Hypothalamus (tissue), 51 donors: ENCODE results near the gene CEP70.
"Not testable (repeated sequence)": the region's sequence is repeated elsewhere in the genome, so short reads cannot be mapped to it uniquely, and the experiment has no call there.

Source experiments
- DNase-seq, 51 donors: peaks; one replicate each; lab custom pipeline; 2025; lab: John Stamatoyannopoulos, UW

The CEP70 gene

GRCh38 chr3:138594935-138595610 is 1.0 kb upstream of the CEP70 start:
- DNase-seq = no peak

DNA sequence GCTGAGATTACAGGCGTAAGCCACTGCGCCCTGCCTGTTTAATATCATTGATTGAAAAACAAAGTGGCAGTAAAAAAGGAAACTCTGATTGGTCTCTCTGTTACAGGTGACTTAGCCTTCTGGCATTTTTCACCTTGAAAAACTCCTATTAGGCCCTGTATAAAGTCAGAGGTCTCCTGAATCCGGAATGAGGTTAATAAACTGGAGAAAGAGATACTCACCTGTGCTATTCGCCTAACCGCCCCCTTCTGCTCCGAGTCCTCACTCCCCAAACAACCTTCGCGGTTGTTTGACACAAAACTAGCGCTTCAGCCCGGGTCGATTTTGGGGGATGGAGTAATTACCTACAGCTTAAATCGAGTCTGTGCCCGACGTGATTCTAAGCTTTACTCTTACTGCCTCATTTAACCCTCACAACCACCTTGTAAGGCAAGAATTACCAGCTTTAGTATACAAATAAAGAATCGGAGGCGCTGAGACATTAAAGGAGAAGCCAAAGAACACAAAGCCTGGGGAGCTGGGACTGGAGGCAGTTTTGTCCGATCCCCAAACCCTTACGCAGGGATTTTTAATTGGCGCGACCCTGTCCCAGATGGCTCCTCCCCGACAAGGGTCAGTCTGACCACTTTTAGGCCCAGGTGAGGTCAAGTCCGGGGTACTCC is 441 bp downstream of the CEP70 start:
- DNase-seq = no peak

DNA sequence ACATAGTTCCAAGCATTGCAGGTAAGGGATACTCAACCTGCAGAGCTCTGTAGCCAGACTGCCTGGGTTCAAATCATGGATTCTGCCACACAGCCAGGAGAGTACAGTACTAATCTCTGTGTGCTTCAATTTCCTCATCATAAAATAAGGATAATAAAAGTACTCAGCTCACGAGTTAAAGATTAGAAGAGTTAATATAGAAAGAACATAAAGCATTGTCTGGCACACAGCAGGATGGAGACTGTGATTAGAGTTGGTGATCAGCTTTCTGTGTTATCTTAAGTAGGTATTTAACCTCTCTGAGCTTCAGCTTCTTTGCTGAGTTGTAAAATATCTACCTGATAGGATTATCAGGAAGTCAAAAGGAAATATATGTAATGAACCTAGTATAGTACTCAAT is 2.7 kb downstream of the CEP70 start:
- no peak for DNase-seq

- DNase-seq = no peak
These were observed 5.6 kb downstream of the CEP70 start for GRCh38 chr3:138588445-138588844.

DNA sequence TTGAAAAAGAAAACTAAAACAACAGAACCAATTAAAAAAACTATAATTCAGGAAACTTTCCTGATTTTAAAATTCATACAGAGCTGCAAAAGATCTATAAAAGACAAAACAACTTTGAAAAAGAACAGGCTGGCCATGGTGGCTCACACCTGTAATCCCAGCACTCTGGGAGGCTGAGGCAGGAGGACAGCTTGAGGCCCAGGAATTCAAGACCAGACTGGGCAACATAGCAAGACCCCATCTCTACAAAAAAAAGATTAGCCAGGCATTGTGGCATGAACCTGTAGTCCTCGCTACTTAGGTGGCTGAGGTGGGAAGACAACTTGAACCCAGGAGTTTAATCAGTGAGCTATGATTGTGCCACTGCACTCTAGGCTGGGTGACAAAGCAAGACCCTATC is 6.7 kb downstream of the CEP70 start:
- no peak for DNase-seq

DNA sequence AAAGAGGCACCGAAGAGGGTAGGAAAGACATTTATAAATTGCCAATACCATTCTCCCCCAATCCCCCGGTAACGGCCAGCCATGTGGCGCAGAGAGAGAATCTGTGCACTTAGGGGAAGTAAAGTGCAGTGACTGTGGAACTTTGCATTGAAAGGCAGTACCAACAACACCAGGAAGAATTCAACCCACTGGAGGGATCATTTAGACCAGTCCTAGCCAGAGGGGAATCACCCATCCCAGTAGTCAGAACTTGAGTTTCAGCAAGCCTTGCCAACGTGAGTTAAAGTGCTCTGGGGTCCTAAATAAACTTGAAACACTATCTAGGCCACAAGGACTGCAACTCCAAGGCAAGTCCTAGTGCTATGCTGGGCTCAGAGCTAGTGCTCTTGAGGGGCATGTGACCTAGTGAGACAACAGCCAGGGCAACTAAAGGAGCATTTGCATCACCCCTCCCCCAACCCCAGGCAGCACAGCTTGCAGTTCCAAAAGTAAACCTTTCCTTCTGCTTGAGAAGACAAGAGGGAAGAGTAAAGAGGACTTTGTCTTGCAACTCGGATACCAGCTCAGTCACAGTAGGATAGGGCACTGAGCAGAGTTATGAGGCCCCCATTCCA is 15.0 kb downstream of the CEP70 start:
- no peak for DNase-seq

DNA sequence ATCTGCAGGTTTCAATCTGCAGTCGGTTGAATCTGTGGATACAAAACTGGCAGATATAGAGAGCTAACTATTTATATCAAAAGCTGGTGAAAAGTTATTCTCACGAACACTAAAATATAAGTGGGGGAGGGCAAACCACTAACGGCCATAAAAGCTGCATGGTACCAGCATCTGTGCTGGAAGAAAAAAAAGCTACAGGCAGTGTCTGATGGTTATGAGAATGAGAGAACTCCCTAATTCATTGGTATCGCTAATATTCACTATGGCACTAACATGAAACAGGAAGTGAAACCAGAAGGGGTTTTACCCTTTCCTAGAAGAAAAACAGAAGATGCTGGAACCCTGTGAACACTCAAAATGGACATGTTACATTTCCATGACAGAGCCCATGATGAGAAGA is 15.9 kb downstream of the CEP70 start:
- DNase-seq = no peak

DNA sequence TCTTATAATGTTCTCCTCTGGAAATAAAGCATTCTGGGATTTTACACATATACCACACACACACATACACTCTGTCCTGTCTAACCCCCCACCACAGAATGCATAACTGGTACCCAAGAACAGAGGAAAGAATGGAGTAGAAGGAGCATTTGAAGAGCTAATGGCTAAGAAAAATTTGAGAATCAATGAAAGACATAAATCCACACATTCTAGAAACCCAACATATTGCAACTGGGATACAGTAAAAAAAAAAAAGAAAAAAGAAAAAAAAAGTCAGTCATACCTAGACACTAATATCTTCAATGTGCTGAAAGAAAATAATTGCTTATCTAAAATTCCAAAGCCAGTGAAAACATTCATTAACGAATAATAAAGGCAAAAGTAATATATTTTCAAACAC is 20.9 kb downstream of the CEP70 start:
- DNase-seq = no peak

DNA sequence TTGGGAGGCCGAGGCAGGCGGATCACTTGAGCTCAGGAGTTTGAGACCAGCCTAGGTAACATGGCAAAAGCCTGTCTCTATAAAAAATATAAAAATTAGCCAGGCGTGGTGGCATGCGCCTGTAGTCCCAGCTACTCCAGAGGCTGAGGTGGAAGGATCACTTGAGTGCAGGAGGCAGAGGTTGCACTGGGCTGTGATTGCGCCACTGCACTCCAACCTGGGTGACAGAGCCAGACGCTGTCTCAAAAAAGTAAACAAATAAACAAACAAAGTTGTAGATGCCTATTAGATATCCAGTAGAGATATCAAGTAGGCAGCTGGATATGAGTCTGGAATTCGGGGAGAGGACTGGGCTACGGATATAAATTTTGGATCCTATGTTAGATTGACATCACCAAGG is 24.4 kb downstream of the CEP70 start:
- DNase-seq = not testable (repeated sequence)

DNA sequence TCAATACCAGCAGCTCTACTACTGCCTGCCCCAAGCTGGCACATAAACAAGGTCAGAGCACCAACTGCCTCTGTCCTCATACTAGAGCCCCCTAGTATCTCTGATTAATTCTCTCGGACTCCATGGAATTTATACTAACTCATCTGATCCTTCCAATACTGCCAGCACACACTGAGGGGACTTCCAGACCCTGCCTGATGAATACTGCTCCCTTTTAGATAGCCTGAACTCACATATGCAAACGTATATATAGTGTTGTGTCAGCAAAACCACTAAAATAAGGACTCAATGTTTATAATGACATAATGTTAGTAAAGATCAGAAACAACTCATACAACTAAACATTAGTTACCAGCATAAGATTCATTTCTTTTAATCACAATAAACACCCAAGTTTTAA is 25.0 kb downstream of the CEP70 start:
- DNase-seq = no peak

DNA sequence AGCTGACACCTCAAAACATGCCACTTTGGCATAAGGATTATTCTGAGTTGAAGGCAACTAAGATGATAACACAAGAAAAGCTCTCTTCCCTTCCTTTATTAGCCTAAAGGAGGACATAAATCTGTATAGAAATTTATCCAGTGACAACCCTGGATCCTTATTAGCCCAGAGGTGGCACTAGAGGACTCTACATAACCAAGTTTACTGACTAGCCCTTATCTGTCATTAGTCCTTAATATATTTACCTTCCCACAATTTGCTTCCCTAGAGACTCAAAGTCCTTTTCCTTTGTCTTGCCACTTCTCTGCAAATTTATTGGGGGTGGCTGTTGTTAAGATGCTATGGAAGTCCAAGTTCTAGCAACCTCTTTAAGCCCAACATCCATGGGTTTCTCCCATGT is 26.7 kb downstream of the CEP70 start:
- DNase-seq = no peak

GRCh38 chr3:138566293-138566692 is 27.8 kb downstream of the CEP70 start:
- not testable (repeated sequence) for DNase-seq

GRCh38 chr3:138562902-138563301 is 31.2 kb downstream of the CEP70 start:
- DNase-seq = not testable (repeated sequence)

DNA sequence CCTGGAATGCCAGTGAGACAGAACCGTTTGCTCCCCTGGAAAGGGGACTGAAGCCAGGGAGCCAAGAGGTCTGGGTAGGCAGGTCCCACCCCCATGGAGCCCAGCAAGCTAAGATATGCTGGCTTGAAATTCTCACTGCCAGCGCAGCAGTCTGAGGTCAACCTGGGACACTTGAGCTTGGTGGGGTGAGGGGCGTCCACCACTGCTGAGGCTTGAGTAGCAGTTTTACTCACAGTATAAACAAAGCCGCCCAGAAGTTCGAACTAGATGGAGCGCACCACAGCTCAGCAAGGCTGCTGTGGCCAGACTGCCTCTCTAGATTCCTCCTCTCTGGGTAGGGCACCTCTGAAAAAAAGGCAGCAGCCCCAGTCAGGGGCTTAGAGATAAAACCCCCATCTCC is 33.6 kb downstream of the CEP70 start:
- DNase-seq = no peak

DNA sequence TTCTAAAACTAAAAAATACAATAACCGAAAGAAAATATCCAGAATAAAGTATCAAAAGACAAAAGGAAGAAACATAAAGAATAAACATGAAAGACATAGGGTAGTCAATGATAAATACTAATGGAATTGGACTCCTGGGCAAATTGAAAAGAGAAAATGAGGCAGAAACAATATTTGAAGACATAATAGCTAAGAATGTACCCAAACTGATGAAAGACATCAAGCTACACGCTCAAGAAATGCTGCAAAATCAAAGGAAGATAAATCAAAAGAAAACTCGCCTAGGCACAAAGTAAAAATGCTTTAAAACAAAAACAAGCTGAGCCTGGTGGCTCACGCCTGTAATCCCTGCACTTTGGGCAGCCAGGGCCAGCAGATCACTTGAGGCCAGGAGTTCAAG is 34.9 kb downstream of the CEP70 start:
- no peak for DNase-seq

GRCh38 chr3:138554775-138555174 is 39.3 kb downstream of the CEP70 start:
- DNase-seq = not testable (repeated sequence)

DNA sequence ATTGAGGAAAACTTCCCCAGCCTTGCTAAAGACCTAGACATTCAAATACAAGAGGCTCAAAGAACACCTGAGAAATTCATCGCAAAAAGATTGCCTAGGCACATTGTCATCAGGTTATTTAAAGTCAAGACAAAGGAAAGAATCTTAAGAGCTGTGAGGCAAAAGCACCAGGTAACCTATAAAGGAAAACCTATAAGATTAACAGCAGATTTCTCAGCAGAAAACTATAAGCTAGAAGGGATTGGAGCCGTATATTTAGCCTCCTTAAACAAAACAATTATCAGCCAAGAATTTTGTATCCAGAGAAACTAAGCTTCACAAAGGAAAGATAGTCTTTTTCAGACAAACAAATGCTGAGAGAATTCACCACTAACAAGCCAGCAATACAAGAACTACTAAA is 43.1 kb downstream of the CEP70 start:
- not testable (repeated sequence) for DNase-seq

DNA sequence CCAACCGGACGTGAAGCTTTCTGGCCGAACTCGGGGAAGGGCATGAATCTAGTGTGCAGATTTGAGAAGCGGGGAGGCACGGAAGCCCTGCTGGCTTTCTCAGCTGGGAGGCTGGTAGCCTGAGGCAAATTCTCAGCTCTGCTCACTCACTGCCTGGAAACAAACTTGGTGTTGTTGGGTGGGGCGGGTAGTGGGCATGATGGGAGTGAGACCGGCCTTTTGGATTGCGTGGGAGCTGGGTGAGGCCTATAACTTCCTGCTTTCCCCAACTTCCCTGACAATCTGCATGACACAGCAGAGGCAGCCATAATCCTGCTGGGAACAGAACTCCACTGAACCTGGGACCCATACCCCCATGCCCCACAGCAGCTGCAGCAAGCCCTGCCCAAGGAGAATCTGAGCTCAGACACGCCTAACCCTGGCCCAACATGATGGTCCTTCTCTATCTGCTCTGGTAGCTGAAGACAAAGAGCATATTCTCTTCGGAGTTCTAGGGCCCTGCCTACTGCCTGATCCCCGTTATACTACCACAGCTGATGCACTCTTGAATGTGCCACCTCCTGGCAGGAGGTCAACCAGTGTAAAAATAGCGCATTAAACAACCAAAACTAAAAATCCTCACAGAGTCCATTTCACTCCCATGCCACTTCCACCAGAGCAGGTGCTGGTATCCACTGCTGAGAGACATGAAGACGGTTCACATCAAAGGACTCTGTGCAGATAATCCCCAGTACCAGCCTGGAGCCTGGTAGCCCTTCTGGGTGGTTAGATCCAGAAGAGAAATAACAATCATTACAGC is 44.7 kb downstream of the CEP70 start:
- DNase-seq = no peak

DNA sequence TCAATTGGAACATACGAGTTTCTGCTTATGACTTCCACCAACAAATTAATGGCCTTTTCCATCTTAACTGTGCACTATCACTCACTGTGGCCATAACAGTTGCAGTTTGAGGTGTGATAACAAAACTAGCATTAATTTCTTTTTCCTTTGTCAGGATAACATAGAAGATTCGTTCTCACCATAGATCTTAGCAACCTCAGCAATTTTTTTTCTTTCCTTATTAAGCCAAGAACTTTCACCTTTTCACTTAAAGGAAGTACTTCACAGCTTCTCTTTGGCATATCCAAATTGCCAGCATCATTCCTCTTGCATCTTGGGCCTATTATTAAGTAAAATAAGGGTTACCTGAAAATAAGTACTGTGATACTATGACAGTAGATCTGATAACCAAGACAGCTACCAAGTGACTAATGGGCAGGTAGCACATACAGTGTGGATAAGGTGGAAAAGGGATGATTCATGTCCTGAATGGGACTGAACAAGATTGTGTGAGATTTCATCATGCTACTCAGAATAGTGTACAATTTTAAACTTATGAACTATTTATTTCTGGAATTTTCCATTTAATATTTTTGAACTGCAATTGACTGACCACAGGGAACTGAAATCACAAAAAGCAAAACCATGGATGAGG is 46.6 kb downstream of the CEP70 start:
- no peak for DNase-seq

DNA sequence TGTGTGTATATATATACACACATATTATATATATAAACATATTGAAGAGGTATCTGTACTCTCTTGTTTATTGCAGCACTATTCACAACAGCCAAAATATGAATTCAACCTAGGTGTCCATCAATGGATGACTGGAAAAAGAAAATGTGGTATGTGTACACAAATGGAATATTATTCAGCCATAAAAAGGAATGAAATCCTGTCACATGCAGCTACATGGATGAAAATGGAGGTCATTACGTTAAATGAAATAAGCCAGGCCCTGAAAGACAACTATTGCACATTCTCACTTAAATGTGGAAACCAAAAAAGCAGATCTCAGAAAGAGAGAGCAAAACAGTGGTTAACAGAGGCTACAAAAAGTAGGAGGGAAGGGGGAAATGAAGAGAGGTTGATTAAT is 49.5 kb downstream of the CEP70 start:
- DNase-seq = no peak

DNA sequence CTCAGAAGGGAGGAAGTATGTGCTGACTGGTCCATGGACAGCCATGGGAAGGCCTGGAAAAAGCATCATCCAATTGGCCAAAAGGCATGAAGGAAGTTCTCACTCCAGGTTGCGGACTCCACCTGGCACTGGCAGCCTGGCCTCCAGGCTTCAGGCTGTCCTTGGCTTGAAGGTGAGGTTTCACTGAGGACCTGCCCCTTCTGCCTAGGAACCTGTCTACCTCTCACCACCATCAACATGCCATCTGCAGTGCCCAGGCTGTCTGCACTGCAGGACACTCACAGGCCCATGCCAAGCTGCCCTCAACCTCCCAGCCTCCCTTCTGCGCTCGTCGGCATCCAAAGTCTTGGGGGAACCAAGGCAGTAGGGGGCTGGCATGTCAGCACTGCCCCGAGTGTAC is 51.1 kb downstream of the CEP70 start:
- DNase-seq = no peak
